Nephron (organoid): Measurements from ENCODE around the gene IQGAP2.
"Not testable (repeated sequence)": the region's sequence is repeated elsewhere in the genome, so short reads cannot be mapped to it uniquely, and the experiment has no call there.

Source experiments
- H3K27ac Mint-ChIP-seq, 3 experiments: 2 replicates each; pipeline ENCODE4 v1.8.0; 2020; ENCODE audit warnings: mixed read lengths in 3 of 3, mild to moderate bottlenecking in 2 of 3, moderate library complexity in 1 of 3
- H3K27me3 Mint-ChIP-seq: 2 replicates; pipeline ENCODE4 v1.8.0; 2021; ENCODE audit warnings: low read depth, mild to moderate bottlenecking, moderate library complexity, mixed read lengths
- H3K36me3 Mint-ChIP-seq: 2 replicates; pipeline ENCODE4 v1.8.0; 2020; ENCODE audit warnings: low read depth, mixed read lengths
- H3K4me1 Mint-ChIP-seq: 2 replicates; pipeline ENCODE4 v1.8.0; 2020; ENCODE audit warnings: mixed read lengths
- H3K4me3 Mint-ChIP-seq, 3 experiments: 2 replicates each; pipeline ENCODE4 v1.8.0; 2020; ENCODE audit warnings: mild to moderate bottlenecking in 3 of 3, mixed read lengths in 3 of 3, moderate library complexity in 2 of 3
- H3K9me3 Mint-ChIP-seq: 2 replicates; pipeline ENCODE4 v1.8.0; 2020; ENCODE audit warnings: mixed read lengths
- CTCF ChIP-seq, 3 experiments: fragments of 200-600 bp; sonication (generic); IDR thresholded peaks; one replicate each; pipeline ENCODE4 v1.5.0; 2021; ENCODE audit warnings: antibody characterized with exemption in 3 of 3; ENCODE audit not compliant: unreplicated experiment in 3 of 3

The IQGAP2 gene

GRCh38 chr5:76365561-76365960, 37.5 kb upstream of the IQGAP2 start:
- Mint-ChIP-seq H3K4me1 (peaks cover 5% of the 10 kb centered on the region), H3K9me3 (no peaks in the 10 kb centered on the region), H3K27ac (no peak overlapping the region), H3K4me3 (no peak overlapping the region), H3K36me3 (no peaks in the 10 kb centered on the region), H3K27me3 (peaks cover 9% of the 10 kb centered on the region)
- TF ChIP-seq CTCF (IDR thresholded peaks at IDR 0.05; ENCODE audit: unreplicated experiment in 3 of 3): no peak

- Mint-ChIP-seq H3K4me3 (no peak overlapping the region), H3K27ac (no peak overlapping the region), H3K4me1 (peaks cover 5% of the 10 kb centered on the region), H3K36me3 (no peaks in the 10 kb centered on the region), H3K27me3 (peaks cover 9% of the 10 kb centered on the region), H3K9me3 (no peaks in the 10 kb centered on the region)
- TF ChIP-seq CTCF (IDR thresholded peaks at IDR 0.05; ENCODE audit: unreplicated experiment in 3 of 3): no peak
These were observed 36.5 kb upstream of the IQGAP2 start for GRCh38 chr5:76366596-76366995.

GRCh38 chr5:76367623-76368371, 35.3 kb upstream of the IQGAP2 start:
- Mint-ChIP-seq H3K4me3 (no peak overlapping the region), H3K36me3 (no peaks in the 10 kb centered on the region), H3K27me3 (peaks cover 5% of the 10 kb centered on the region), H3K9me3 (no peaks in the 10 kb centered on the region), H3K4me1 (peaks cover 15% of the 10 kb centered on the region), H3K27ac (no peak overlapping the region)
- TF ChIP-seq CTCF (IDR thresholded peaks at IDR 0.05; ENCODE audit: unreplicated experiment in 3 of 3): no peak

GRCh38 chr5:76368941-76369340, 34.1 kb upstream of the IQGAP2 start:
- Mint-ChIP-seq H3K4me1 (peaks cover 14% of the 10 kb centered on the region), H3K4me3 (no peak overlapping the region), H3K27ac (no peak overlapping the region), H3K9me3 (no peaks in the 10 kb centered on the region), H3K27me3 (no peaks in the 10 kb centered on the region), H3K36me3 (no peaks in the 10 kb centered on the region)
- TF ChIP-seq CTCF (IDR thresholded peaks at IDR 0.05; ENCODE audit: unreplicated experiment in 3 of 3): no peak

GRCh38 chr5:76369668-76370067, 33.4 kb upstream of the IQGAP2 start:
- H3K27me3 Mint-ChIP-seq, H3K4me3 Mint-ChIP-seq, H3K27ac Mint-ChIP-seq, H3K9me3 Mint-ChIP-seq, H3K36me3 Mint-ChIP-seq: not testable (repeated sequence)
- peaks cover 11% of the 10 kb centered on the region for H3K4me1 Mint-ChIP-seq

GRCh38 chr5:76371960-76372322, 31.1 kb upstream of the IQGAP2 start:
- no peaks in the 10 kb centered on the region for H3K9me3 Mint-ChIP-seq
- H3K36me3 Mint-ChIP-seq: no peaks in the 10 kb centered on the region
- H3K4me3 Mint-ChIP-seq: no peak overlapping the region
- peak overlapping the region in 1 of 3 experiments; percentile 65 for H3K27ac Mint-ChIP-seq
- TF ChIP-seq CTCF (IDR thresholded peaks at IDR 0.05; ENCODE audit: unreplicated experiment in 3 of 3): no peak
- peaks cover 11% of the 10 kb centered on the region for H3K4me1 Mint-ChIP-seq
- H3K27me3 Mint-ChIP-seq: no peaks in the 10 kb centered on the region
